ENCODE data around the gene SIRT5.

The SIRT5 gene

DNA sequence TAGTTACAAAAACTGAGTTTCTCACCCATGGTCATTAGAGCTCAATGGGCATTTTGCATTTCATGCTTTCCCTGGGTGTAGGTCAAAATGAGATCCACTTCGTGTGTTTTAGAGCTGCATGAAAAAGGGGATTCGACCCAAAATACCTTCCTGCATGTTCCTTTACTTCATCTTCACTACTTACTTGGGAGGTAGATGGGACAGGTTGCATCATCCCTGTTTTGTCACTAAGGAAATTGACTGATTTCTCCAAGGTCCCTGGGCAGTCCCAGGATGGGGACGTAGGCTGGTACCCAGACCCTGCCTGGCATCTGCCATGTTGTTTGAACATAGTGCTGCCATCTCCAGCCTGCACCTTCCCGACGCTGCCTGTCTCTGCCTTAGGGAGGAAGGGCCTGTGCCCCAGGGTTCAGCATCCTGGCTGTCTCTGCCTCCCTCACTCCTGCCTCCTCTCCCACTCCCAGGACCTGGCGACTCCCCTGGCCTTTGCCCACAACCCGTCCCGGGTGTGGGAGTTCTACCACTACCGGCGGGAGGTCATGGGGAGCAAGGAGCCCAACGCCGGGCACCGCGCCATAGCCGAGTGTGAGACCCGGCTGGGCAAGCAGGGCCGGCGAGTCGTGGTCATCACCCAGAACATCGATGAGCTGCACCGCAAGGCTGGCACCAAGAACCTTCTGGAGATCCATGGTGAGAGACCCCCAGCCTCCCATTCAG is 17.0 kb downstream of the SIRT5 start:
- DNase-seq, result no peak

DNA sequence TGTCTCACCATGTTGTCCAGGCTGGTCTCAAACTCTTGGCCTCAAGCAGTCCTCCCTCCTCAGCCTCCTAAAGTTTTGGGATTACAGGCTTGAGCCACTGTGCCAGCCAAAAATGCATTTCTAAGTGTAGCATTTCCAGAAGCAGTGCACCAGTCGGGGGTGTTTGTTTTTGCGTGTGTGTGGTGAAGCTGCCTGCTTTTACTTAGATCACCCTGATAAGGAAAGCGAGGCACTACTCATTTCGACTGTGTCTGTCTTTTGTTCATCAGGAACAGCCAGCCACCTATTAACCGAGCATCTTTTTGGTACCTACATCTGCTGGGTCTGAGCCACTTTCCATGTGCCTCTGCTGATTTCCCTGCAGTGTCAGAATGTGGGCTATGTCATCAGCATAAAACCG is 18.7 kb downstream of the SIRT5 start:
- no peak for DNase-seq

DNA sequence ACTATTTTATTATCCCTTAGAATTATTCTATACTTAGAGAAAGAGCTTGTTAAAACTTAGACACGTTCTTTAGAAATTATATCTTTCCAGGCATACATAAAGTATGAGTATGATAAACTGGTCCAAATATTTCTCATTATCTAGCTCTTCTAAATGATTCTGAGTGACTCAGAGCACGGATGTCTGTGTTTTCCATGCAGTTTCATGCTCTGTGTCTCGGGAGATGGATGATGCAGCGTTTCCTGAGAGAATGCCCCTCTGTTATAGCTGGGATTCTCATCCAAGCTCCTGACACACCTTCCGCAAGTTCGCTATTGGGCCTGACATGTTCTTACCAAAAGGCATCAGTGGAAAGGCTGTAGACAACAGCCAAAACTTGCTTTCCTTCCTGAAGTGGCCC is 19.3 kb downstream of the SIRT5 start:
- no peak for DNase-seq

DNA sequence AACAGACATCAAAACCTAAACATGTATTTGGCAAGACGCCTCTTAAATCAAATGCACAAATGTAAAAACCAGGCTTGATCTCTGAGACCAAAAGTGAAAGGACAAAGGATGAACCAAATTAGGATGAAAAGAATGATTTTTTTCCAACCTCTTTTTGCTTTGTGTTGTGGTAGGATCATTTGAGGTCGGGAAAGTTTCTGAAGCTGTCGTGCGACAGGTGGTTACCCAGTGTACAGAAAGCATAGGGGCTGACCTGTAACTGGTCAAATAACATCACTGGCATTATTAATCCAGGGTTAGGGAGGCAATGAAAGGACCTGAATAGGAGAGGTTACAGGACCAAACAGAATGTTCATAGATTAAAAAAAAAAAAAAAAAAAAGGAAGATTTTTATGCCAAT is 22.7 kb downstream of the SIRT5 start:
- DNase-seq, result no peak

DNA sequence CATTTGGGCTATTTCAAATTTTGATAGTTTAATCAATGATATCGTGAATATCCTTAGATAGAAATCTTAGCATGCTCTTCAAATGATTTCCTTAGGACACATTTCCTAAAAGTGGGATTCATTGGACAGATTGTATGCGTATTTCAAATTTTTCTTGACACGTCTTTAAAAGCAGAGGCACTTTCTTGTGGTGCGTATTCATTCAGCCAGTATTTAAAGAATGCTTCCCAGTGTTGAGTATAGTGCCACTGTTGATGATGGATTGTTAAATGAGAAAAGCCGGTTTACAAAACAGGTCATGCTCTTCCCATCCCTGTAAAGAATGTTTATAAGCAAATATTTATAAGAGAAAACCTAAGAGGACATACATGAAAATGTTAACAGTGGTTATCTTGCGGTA is 25.6 kb downstream of the SIRT5 start:
- DNase-seq, result no peak

DNA sequence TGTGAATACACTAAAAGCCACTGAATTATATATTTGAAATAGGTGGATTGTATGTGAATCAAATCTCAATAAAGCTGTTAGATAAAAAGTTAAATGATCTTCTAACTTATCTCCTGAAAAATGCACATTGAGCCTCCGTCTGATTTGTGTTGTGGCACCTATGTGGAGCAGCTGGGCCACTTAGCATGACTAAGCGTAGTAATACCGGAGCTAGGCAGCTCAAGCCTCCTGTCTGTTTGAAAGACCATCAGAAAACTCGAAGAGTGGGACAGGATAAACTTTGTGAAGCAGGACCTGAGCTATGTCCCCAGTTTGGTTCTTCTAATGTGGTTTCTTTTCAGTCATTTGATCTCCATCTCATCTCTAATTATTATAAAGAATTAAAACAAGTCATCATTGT is 29.7 kb downstream of the SIRT5 start:
- DNase-seq, result no peak

DNA sequence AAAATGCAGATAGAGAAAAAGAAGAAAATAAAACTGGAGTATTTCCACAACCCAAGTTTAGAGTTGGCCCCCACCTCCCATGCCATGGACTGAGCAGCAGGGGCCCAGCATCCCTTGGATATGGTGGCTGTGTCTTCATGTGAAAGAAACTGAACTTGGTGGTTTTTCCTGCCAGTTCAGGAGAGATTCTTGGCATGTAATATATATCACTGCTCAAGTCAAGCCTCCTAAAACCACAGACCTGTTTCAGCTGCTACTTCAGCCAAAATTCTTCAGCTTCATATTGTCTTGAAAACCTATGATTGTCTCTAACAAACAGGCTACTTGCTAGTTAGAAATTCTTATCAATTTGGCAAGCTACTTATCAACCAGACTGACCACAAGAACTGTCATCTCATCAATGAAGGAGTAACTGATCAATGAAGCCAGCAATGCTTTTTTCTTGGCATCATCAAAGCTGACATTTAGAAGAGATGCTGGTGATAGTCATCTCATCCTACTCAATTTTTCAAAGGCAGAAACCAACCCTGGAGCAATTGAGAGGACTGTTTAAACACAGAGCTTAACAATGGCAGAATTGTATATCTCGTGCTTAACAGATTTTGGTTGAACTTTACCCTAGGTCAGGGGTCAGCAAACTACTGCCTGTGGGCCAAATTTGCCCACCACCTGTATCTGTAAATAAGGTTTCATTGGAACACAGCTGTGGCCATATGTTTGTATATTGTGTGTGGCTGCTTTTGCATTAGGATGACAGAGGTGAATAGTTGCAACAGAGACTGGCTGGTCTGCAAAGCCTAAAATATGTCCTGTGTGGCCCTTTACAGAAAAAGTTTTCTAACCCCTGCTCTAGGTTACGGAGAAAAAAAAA is 30.4 kb downstream of the SIRT5 start:
- DNase-seq, result no peak

DNA sequence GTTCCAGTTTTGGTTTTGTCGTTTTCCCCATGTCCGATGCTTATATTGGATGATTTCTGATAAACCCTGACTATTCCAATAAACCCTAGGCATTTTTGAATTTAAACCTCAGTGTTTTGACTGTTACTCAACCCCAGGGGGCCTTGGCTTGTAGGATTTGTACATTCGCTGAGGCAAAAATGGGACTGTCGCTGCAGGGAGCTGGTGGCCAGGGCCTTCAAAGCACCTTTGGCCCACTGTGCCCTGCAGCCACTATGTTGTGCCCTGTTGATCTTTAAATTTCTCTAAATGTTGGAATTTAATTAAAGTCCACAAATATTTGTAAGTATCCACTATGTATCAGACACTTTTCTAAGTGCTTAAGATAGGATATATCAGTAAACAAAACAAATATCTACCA is 31.2 kb downstream of the SIRT5 start:
- DNase-seq, result no peak

DNA sequence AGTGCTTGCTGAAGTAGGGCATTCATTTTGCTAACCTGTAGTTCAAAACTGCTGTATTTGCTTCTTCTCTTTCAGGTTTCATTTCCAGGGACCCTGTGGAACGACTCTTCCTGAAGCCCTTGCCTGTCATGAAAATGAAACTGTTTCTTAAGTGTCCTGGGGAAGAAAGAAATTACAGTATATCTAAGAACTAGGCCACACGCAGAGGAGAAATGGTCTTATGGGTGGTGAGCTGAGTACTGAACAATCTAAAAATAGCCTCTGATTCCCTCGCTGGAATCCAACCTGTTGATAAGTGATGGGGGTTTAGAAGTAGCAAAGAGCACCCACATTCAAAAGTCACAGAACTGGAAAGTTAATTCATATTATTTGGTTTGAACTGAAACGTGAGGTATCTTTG is 37.3 kb downstream of the SIRT5 start:
- no peak for DNase-seq

DNA sequence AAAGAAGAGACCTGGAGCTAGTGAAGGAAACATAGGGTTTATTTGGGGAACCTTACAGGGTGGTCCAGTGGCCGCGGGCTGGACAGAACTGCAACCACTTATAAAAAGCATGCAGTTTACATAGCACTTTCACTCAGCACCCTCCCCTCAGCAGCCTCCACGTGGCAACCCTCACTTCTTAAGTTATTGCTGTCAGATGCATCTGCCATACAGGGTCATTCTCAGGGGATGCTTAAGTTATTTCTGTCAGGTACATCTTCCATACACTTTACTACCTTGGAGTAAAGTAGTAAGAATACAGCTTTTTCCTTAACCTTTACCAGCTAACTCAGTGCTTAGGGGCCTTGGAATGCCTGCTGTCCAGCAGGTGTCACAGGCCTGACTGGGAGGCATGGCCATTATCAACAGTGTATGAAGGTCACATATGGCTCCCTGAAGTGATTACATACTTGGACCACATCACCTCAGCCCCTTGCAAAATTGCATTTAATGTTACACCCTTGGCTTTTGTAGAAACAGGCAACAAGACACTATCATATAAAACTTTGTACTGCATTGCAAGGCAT is 38.7 kb downstream of the SIRT5 start:
- DNase-seq, result no peak

DNA sequence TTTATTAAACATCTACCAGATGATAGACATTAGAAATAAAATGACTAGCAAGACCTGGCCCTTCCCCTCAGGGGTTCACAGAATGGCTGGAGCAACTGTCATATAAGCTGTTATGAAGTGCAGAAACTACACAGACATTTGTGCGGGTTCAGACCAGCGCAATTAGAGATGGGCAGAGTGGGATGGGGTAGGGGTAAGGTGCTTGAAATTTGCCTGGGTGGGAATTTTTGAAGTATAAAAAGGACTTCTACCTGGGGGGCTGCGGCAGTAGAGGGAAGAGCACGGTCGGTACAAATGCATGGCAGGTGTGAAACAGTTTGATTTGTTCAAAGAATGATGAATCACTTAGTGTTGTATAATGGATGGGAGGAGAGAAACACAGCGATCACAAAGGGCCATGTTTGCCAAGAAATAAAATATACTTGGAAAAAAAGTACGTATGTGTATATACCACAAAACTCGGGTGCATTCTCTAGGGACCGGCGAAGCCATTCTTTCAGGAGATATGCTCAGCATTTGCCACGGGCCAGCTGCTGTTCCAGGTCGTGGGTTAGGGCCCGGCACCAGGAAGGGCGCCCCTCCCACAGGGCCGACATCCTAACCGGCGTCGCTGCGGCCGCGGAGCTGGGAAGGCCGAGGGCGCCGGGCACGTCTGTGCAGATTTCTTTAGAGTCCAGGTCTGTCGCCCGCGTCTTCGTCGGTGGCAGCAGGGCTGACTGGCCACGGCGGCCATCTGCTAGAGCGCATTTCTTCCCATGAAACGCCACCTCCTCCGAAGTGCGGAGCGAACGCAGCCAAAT is 39.9 kb downstream of the SIRT5 start:
- DNase-seq, result no peak

DNA sequence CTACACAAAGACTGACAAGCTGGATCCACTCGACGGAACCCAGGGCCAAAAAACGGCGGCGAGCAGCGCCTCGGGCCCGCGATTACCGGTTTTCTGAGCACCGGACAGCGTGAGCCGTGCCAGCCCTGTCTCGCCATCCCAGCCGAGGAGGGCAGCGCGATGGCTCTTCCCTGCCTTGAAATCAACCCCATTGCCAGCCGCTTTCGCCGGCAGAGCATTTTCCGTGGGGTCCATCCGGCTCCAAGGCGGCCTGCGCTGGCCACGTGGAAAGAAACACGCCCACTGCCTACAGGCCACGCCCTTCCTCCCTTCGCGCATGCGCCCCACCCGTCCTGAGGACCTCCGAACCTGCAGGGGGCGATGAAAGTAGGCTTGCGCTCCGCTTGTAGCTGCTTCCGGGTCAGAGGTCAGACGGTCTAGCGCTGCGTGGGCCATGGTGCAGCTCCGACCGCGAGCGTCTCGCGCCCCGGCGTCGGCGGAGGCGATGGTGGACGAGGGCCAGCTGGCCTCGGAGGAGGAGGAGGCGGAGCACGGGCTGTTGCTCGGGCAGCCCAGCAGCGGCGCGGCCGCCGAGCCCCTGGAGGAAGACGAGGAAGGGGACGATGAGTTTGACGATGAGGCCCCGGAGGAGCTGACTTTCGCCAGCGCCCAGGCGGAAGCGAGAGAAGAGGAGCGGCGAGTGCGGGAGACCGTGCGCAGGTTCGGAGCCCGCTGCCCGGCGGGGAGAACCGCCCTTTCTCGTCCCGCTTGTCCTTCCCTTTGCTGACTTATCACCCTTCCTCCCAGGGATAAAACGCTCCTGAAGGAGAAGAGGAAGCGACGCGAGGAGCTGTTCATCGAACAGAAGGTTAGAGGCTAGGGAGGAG is 40.8 kb downstream of the SIRT5 start, which contains the start of gene NOL7:
Gene NOL7, plus strand, starts transcription at position 410 of the 866 bp plus-strand sequence. Its CDS starts 24 bp downstream, at position 434.
- peak; percentile 90 for DNase-seq

DNA sequence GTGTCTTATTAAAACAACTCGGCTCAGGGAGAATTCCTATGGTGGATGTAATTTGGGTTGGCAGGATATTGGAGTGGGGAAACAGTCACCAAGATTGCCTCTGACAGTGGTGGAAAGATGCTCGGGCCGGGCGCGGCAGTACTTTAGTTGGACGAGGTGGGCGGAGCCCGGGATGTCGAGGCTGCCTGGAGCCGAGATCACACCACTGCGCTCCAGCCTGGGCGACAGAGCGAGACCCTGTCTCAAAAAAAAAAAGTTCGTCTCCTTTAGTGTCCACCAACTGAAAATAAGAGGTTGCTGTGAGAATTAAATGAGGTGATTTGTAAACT is 41.4 kb downstream of the SIRT5 start:
- no peak for DNase-seq

DNA sequence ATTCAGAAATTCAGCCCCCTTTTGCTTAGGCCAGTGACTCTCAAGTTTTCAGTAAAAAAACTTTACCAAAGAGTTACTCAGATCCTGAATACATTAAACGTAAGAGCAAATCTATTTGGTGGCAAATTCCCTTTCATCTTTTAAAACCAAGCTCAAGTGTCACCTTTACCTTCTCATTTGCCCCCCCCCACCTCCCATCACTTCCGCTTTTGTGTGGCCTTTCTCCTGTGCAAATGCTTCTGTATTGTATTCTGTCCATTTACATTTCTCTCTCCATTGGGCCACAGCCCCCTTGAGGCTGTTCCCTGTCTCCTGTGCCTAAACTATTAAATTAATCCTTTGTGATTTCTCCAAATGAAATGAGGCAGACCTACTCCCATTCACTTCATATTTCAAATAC is 42.7 kb downstream of the SIRT5 start:
- no peak for DNase-seq

DNA sequence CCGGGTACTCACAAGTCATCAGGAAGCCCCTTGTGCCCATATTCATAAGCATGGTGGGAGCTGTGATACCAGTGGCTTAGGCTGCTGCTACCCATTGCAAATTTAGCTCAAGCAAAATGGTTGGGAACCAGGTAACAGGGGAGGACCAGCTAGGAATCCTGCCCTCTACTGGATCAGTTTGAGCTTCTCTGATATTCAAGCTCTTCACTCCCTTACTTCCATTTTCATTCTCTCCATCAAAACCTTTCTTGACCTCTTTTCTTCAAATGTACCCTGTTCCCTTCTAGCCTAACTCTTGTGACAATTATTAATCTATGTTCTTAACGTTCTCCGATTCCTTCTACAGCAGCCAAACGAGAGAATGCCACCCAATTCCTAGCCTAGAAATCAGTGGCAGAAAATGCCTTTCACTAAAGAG is 50.5 kb downstream of the SIRT5 start:
- DNase-seq, result no peak

DNA sequence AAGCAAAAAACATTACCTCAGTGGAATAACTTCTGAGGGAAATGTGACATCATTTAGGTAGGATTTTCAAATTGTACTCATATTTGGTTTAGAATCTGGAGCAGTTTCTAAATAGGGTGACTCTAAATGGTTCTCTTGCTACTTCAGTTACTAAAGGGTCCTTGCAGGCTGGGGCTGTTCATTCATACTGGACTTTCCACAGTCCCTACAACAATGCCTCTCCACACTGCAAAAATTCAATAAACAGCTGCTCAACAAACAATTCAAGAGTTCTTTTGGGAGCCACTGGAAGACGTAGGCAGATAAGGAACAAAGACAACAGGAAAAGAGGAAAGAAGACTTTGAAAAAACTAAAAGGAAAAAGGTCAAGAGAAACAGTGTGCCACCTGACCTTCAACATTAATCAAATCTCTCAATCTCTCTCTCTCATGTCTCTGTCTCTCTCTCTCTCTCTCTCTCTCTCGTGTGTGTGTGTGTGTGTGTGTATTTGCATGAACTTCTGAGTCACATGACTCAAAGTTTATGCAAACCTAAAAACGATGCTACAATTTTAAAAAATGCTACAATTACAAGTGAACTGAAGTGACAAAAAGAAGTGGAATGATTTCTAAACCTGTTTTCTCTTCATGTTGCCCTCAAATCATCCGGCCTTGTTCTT is 55.2 kb downstream of the SIRT5 start:
- DNase-seq, result no peak

DNA sequence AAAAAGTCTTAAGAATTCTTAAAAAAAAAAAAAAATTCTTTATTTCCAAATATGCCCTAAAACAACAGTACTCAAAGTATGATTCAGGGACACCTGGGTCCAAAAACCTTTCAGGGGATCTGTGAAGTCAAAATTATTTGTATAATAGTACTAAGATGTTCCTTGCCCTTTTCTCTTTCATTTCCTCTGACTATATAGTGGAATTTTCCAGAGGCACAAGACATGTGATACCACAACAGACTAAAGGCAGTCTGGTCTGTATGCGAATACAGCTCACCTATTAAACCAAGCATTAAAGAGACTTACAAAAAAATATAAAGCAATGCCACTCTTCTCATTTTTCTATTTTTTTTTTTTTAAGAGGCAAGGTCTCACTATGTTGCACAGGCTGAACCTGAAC is 56.1 kb downstream of the SIRT5 start:
- no peak for DNase-seq

DNA sequence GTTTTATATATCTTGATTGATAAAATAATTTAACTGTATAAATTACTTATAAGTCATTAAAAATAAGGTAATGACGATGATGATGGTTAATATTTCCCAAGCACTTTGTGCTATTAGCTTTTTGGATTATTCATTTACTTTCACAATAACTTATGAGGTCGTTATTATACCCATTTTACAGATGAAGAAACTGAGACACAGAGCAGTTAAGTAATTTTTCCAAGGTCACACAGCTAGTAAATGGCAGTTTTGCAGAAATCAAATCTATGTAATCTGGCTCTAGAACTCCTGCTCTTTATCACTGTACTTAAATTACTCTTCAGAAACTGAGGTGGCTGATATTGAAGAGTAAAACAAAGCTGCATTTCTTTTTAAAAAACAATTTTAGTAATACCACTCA is 58.9 kb downstream of the SIRT5 start:
- no peak for DNase-seq

DNA sequence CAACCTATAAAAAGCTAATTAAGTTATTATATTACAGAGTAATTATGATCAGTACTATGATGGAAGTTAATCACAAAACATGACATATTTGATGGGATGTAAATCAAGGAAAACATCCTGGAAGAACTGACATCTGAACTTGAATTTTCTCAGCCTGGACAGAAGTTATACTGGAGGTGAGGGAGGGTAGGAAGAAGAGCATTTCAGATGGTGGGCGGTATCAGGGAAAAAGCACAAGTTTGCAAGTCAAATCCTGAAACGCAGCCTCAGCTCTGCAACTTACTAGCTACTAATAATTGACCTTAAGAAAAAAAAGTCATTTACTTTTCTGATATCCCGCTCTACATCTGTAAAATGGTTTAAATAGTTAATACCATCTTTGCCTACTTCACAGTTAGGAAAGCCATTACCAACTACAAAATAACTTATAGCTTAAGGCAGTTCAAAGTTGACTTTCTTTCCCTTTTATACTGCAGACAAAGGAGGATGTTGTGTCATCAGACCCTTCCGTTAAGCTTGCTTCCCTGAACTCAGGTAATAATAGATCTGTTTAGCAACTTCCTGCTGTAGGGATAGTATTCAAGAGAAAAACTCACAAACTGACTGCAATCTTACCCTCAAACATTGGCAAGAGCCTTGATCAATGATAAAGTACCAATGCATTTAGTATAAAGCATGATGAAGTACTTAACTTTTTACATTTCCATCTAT is 61.7 kb downstream of the SIRT5 start:
- peak; percentile 71 for DNase-seq

DNA sequence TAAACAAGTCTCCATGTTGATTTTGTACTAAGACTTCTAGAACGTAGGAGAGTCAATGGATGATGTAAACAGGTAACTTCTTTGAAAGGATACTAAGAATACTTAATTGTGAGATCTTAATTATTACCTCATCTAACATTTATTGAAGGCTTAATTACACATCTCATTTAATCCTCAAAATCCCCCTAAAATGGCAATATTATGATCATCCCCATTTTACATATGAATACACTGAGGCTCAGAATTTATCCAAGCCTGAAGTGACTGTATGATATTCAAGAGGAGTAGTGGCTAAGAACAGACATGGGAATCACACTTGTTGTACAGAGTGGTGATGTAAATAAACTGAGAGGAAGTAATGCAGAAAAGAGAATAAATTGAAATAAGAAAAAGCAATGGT is 63.6 kb downstream of the SIRT5 start:
- no peak for DNase-seq

DNA sequence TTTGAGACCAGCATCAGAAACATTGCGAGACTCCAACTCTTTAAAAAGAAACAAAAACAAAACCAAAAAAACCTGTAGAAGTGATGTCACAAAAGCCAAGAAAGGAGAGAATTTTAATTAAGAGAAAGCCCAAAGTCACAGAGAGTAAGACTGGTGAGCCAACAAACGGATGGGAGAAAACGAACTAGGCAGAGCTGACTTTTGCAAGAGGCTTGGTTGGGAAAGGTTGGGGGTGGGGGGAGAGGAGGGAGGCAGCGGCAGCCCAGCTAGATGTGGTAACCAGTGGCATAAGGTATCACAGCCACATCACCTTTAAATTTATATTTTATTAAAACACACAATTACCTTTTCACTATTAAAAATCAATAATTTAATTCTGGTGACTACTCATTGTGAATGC is 64.2 kb downstream of the SIRT5 start:
- DNase-seq, result no peak
